OCI-LY3 (cell line): ENCODE measurements around the gene DOCK2.

Experiments
- H2AFZ ChIP-seq: fragments of 200-600, 300-600 bp; shearing (Covaris generic); 2 replicates; pipeline ENCODE4 v1.6.0; 2014; ENCODE audit warnings: antibody characterized with exemption, low read depth, low read length
- H3K27ac ChIP-seq: fragments of 200-600, 300-600 bp; sonication (generic); 2 replicates; pipeline ENCODE4 v1.5.1; 2014; ENCODE audit warnings: mild to moderate bottlenecking, low read length, moderate library complexity, mixed read lengths
- H3K27me3 ChIP-seq: fragments of 200-600, 300-600 bp; sonication (generic); 2 replicates; pipeline ENCODE4 v1.6.1; 2014; ENCODE audit warnings: low read depth, low read length, mixed read lengths
- H3K36me3 ChIP-seq: fragments of 200-600, 300-600 bp; sonication (generic); replicated peaks from 2 replicates; pipeline ENCODE3; 2014; ENCODE audit warnings: low read depth, low read length, mixed read lengths
- H3K4me1 ChIP-seq: fragments of 300-600, 200-600 bp; sonication (generic); 2 replicates; pipeline ENCODE4 v1.6.1; 2014; ENCODE audit warnings: low read length, mixed read lengths
- H3K4me2 ChIP-seq: fragments of 200-600, 300-600 bp; sonication (generic); 2 replicates; pipeline ENCODE4 v1.6.1; 2014; ENCODE audit warnings: low read length, mixed read lengths
- H3K4me3 ChIP-seq: fragments of 300-600, 200-600 bp; sonication (generic); 2 replicates; pipeline ENCODE4 v1.5.1; 2014; ENCODE audit warnings: antibody characterized with exemption, mild to moderate bottlenecking, low read length, moderate library complexity
- H3K79me2 ChIP-seq: fragments of 300-600, 200-600 bp; shearing (Covaris generic); 2 replicates; pipeline ENCODE4 v1.6.1; 2014; ENCODE audit warnings: mild to moderate bottlenecking, low read length, mixed read lengths
- H3K9ac ChIP-seq: fragments of 300-600, 200-600 bp; shearing (Covaris generic); 2 replicates; pipeline ENCODE4 v1.6.0; 2014; ENCODE audit warnings: mild to moderate bottlenecking, low read length, moderate library complexity
- H3K9me3 ChIP-seq: fragments of 200-600, 300-600 bp; shearing (Covaris generic); 2 replicates; pipeline ENCODE4 v1.6.1; 2014; ENCODE audit warnings: low read length, mixed read lengths; ENCODE audit not compliant: insufficient read depth
- H4K20me1 ChIP-seq: fragments of 200-600, 300-600 bp; sonication (generic); 2 replicates; pipeline ENCODE4 v1.6.1; 2016; ENCODE audit warnings: low read length, mixed read lengths; ENCODE audit not compliant: insufficient read depth
- CTCF ChIP-seq: fragments of 200-600, 300-600 bp; sonication (generic); IDR thresholded peaks from 2 replicates; pipeline ENCODE4 v1.5.1; 2014; ENCODE audit warnings: antibody characterized with exemption, low read length, low read depth
- EZH2phosphoT487 ChIP-seq: fragments of 200-600 bp; shearing (Covaris generic); IDR thresholded peaks from 2 replicates; pipeline ENCODE4 v1.6.1; 2018; ENCODE audit warnings: antibody characterized with exemption, mixed run types, low read depth

DOCK2 gene

GRCh38 chr5:169954786-169955185 lies 317.7 kb downstream of the DOCK2 start:
- no peak overlapping the region for H3K27ac ChIP-seq
- no peak overlapping the region for H3K4me3 ChIP-seq
- no peaks in the 10 kb centered on the region for H3K79me2 ChIP-seq
- no peak overlapping the region for H3K9ac ChIP-seq
- H3K4me2 ChIP-seq: no peak overlapping the region
- no peaks in the 10 kb centered on the region for H3K9me3 ChIP-seq
- H3K27me3 ChIP-seq: no peaks in the 10 kb centered on the region
- TF ChIP-seq EZH2phosphoT487 (no peak), CTCF (no peak)
- H2AFZ ChIP-seq: no peak overlapping the region
- peaks cover 4% of the 10 kb centered on the region; the same call in 1 of the 2 replicates for H4K20me1 ChIP-seq
- H3K36me3 ChIP-seq: no peaks in the 10 kb centered on the region
- H3K4me1 ChIP-seq: peaks cover 5% of the 10 kb centered on the region; the same call in 1 of the 2 replicates

- Histone ChIP-seq H3K36me3 (no peaks in the 10 kb centered on the region), H2AFZ (no peak overlapping the region), H3K4me3 (no peak overlapping the region), H3K9ac (no peak overlapping the region), H3K27ac (no peak overlapping the region), H4K20me1 (peaks cover 4% of the 10 kb centered on the region; the same call in 1 of the 2 replicates), H3K4me1 (peaks cover 5% of the 10 kb centered on the region; the same call in 1 of the 2 replicates), H3K27me3 (no peaks in the 10 kb centered on the region), H3K9me3 (no peaks in the 10 kb centered on the region), H3K79me2 (no peaks in the 10 kb centered on the region), H3K4me2 (no peak overlapping the region)
- TF ChIP-seq CTCF (no peak), EZH2phosphoT487 (no peak)
These were observed 319.1 kb downstream of the DOCK2 start for GRCh38 chr5:169956126-169956525.

- peaks cover 5% of the 10 kb centered on the region; the same call in 1 of the 2 replicates for H3K4me1 ChIP-seq
- H3K9ac ChIP-seq: no peak overlapping the region
- H3K4me3 ChIP-seq: no peak overlapping the region
- no peaks in the 10 kb centered on the region for H3K9me3 ChIP-seq
- H3K79me2 ChIP-seq: no peaks in the 10 kb centered on the region
- H2AFZ ChIP-seq: no peak overlapping the region
- no peak overlapping the region for H3K27ac ChIP-seq
- no peak overlapping the region for H3K4me2 ChIP-seq
- no peaks in the 10 kb centered on the region for H3K36me3 ChIP-seq
- H4K20me1 ChIP-seq: peaks cover 4% of the 10 kb centered on the region; the same call in 1 of the 2 replicates
- TF ChIP-seq EZH2phosphoT487: no peak
- no peak for TF ChIP-seq CTCF
- H3K27me3 ChIP-seq: no peaks in the 10 kb centered on the region
These were observed 319.7 kb downstream of the DOCK2 start for GRCh38 chr5:169956756-169957155.

- Histone ChIP-seq H3K79me2 (no peaks in the 10 kb centered on the region), H3K9me3 (no peaks in the 10 kb centered on the region), H3K4me1 (0 out of 2 replicates have a peak, but pooled peaks cover 1% of the 10 kb centered on the region), H3K27me3 (no peaks in the 10 kb centered on the region), H3K27ac (no peak overlapping the region), H3K4me2 (no peak overlapping the region), H2AFZ (no peak overlapping the region), H3K9ac (no peak overlapping the region), H3K4me3 (no peak overlapping the region), H3K36me3 (no peaks in the 10 kb centered on the region), H4K20me1 (peaks cover 2% of the 10 kb centered on the region; the same call in 1 of the 2 replicates)
- no peak for TF ChIP-seq EZH2phosphoT487
- TF ChIP-seq CTCF: no peak
These were observed 321.2 kb downstream of the DOCK2 start for GRCh38 chr5:169958278-169958677.
